Choroid plexus epithelial cell (primary cell): Measurements from ENCODE around the gene CERK.

Source experiments
- DNase-seq: peaks from one replicate; pipeline ENCODE4 v3.0.0-alpha.2; 2010; ENCODE audit warnings: low read depth
- H3K4me3 ChIP-seq: 2 replicates; pipeline ENCODE4 v1.5.1; 2011; ENCODE audit warnings: low read depth, mild to moderate bottlenecking, control low read depth, low read length, moderate library complexity
- CTCF ChIP-seq: conservative IDR thresholded peaks from 2 replicates; pipeline ENCODE4 v1.5.1; 2011; ENCODE audit warnings: low read depth, mild to moderate bottlenecking, control low read depth, inconsistent platforms, low read length, moderate library complexity

CERK gene

GRCh38 chr22:46777609-46777970 is 39.5 kb upstream of the CERK start:
- no peak for TF ChIP-seq CTCF
- no peak for DNase-seq
- no peak overlapping the region for H3K4me3 ChIP-seq

- TF ChIP-seq CTCF: no peak
- no peak overlapping the region for H3K4me3 ChIP-seq
- DNase-seq: no peak
These were observed 39.0 kb upstream of the CERK start for GRCh38 chr22:46776876-46777608.

GRCh38 chr22:46775850-46776826 is 38.1 kb upstream of the CERK start:
- DNase-seq: no peak
- no peak overlapping the region for H3K4me3 ChIP-seq

GRCh38 chr22:46774980-46775849 is 37.2 kb upstream of the CERK start:
- no peak for TF ChIP-seq CTCF
- no peak for DNase-seq
- H3K4me3 ChIP-seq: no peak overlapping the region

More at GRCh38 chr22:46775850-46776826, 38.1 kb upstream of the CERK start:
- no peak for TF ChIP-seq CTCF

GRCh38 chr22:46774253-46774979 is 36.4 kb upstream of the CERK start:
- DNase-seq: no peak
- no peak for TF ChIP-seq CTCF
- H3K4me3 ChIP-seq: no peak overlapping the region

GRCh38 chr22:46773076-46773475 is 35.0 kb upstream of the CERK start:
- H3K4me3 ChIP-seq: no peak overlapping the region
- TF ChIP-seq CTCF: no peak
- DNase-seq: no peak
